Measurements from ENCODE around the gene CYS1.
"Not testable (repeated sequence)": the region's sequence is repeated elsewhere in the genome, so short reads cannot be mapped to it uniquely, and the experiment has no call there.

Gene CYS1

DNA sequence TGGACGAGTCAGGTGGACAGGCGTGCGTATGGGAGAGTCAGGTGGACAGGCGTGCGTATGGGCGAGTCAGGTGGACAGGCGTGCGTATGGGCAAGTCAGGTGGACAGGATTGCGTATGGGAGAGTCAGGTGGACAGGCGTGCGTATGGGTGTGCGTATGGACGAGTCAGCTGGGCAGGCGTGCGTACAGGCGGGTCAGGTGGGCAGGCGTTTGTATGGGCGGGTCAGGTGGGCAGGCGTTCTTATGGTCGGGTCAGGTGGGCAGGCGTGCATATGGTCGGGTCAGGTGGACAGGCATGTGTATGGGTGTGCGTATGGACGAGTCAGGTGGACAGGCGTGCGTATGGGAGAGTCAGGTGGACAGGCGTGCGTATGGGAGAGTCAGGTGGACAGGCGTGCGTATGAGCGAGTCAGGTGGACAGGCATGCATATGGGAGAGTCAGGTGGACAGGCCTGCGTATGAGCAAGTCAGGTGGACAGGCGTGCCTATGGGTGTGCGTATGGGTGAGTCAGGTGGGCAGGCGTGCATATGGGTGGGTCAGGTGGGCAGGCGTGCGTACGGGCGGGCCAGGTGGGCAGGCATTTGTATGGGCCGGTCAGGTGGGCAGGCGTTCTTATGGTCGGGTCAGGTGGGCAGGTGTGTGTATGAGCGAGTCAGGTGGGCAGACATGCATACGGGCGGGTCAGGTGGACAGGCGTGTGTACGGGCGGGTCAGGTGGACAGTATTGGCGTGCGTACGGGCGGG lies 69.2 kb downstream of the CYS1 start:
- DNase-seq (ENCODE audit: low spot score); H3K4me3 ChIP-seq: not testable (repeated sequence)
- peak overlapping the region in 1 of 2 donors; percentile 82 for H3K27ac ChIP-seq

DNA sequence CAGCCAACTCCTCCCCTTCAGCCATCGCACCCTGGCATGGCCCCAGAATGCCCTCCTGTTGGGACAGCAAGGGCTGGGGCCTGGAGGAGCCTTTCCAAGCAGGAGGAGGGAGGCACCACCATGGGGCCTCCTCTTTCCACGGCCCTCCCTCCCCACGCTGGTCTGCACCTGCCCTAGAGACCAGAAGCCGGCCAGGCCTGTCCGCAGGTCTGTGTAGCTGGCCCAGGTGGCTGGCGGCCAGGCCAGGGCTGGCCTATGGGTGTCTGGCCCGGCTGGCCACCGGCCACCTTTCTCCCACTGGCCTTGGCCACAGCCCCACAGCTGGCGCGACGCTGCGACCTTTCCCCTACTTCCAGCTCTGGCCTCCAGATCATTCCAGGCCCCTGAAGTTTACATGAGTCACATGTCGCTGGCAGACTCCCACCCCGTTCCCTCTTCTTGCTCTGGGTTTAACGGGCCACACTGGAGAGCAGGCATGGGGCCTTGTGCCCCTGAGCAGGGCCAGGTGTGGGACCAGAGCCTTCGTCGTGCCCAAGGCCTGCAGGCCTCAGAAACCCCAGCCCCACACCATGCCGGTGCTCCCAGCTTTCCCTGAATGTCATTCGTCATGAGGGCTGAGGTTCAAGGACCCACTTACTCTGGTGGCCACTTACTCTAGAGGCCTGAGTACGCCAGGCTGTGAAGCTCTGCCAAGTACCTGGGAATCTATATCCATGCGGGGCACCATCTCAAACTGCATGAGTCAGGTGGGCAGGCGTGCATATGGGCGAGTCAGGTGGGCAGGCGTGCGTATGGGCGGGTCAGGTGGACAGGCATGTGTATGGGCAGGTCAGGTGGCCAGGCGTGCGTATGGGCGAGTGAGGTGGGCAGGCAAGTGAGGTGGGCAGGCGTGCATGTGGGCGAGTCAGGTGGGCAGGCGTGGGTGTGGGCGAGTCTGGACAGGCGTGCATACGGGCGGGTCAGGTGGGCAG lies 70.1 kb downstream of the CYS1 start:
- H3K4me3 ChIP-seq = peak overlapping the region; percentile 39
- peak; percentile 92 for DNase-seq (ENCODE audit: low spot score)
- TF ChIP-seq, protein P1, sequence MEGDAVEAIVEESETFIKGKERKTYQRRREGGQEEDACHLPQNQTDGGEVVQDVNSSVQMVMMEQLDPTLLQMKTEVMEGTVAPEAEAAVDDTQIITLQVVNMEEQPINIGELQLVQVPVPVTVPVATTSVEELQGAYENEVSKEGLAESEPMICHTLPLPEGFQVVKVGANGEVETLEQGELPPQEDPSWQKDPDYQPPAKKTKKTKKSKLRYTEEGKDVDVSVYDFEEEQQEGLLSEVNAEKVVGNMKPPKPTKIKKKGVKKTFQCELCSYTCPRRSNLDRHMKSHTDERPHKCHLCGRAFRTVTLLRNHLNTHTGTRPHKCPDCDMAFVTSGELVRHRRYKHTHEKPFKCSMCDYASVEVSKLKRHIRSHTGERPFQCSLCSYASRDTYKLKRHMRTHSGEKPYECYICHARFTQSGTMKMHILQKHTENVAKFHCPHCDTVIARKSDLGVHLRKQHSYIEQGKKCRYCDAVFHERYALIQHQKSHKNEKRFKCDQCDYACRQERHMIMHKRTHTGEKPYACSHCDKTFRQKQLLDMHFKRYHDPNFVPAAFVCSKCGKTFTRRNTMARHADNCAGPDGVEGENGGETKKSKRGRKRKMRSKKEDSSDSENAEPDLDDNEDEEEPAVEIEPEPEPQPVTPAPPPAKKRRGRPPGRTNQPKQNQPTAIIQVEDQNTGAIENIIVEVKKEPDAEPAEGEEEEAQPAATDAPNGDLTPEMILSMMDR (IDR thresholded peaks at IDR 0.05) = no peak
- H3K27ac ChIP-seq = peak overlapping the region; percentile 11 to 82

DNA sequence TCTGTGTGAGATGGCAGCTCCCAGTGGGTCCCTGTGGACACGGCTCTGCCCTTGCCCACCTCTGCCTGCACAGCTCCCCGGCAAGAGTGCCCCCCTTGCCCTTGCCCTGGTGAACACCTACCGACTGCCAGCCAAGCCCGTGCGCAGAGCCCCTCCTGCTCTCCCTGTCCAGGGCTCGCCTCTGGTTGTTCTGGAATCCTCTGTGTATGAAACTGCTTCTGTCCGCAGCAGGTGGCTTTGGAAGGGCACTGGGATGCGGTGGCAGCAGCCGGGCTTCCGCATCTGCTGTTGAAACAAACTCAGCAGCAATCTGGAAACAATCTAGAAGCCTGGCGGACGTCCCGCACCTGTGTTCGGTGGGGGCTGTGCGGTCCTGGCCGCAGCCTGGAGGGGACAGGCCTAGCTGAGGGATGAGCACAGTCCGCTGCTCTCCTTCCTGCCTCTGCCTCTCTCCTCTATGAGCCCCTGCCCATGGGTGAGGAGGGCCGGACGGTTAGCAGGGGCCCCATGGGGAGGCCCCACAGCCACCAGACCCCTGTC lies 70.9 kb downstream of the CYS1 start:
- TF ChIP-seq, protein P1 (IDR thresholded peaks at IDR 0.05) = no peak
- DNase-seq (ENCODE audit: low spot score) = no peak
- H3K27ac ChIP-seq = peak overlapping the region; percentile 11 to 82
- H3K4me3 ChIP-seq = peak overlapping the region; percentile 39

DNA sequence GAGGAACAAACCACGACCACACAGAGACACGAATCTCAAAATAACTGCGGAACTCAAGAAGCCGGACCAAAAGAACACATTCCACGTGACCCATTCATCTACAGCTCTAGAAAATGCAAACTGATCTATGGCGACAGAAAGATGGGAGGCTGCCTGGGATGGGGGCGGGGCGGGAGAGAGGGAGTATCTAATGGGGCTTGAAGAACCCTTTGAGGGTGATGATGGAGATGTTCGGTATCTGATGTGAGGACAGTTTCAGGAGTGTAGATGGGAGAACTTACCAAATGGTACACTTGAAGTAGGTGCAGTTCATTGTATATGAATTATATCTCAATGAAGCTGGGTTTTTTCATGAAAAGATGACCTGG lies 71.4 kb downstream of the CYS1 start:
- peak overlapping the region in 1 of 2 donors; percentile 82 for H3K27ac ChIP-seq
- DNase-seq (ENCODE audit: low spot score) = no peak
- TF ChIP-seq, protein P1 (IDR thresholded peaks at IDR 0.05) = no peak
- H3K4me3 ChIP-seq = no peak overlapping the region

DNA sequence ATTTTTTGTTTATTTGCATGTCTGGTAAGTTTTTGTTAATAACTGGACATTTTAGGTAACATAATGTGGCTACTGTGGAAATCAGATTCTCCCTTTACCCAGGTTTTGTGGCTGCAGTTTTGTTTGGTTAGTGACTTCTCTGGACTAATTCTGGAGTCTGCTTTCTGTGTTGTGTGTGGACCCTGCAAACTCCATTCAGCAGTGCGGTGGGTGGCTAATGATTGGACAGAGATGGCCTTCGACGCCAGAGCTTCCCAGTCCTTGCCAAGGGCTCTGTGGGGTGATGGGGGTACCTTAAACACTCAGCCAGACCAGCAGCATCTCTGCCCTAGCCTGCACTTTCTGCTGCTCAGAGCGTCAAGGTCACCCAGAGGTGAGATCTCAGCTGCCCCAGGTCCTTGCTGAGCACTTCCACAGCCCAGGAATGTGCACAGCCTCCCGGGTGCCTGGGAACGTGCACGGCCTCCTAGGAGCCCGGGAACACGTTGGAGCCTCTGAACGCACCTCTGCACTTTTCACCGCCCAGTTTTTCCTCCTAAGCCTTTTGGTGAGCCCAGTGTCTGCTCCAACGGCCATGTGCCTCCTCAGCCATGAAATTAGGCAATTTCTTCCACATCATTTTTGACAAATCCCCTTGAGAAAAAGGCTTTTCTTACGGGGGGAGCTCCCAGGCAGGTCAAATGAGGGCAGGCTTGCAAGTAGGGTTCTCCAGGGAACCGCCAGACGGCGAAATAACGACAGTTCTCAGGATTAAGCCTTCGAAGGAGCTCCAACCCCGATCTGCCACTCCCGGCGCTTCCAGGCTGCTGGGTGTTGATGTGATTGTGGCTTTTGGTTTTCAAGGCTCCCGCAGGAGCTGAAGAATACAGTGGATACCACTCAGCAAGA lies 72.0 kb downstream of the CYS1 start:
- H3K27ac ChIP-seq = peak overlapping the region in 1 of 2 donors; percentile 82
- H3K4me3 ChIP-seq = no peak overlapping the region
- no peak for DNase-seq (ENCODE audit: low spot score)
- TF ChIP-seq, protein P1 (IDR thresholded peaks at IDR 0.05) = no peak

DNA sequence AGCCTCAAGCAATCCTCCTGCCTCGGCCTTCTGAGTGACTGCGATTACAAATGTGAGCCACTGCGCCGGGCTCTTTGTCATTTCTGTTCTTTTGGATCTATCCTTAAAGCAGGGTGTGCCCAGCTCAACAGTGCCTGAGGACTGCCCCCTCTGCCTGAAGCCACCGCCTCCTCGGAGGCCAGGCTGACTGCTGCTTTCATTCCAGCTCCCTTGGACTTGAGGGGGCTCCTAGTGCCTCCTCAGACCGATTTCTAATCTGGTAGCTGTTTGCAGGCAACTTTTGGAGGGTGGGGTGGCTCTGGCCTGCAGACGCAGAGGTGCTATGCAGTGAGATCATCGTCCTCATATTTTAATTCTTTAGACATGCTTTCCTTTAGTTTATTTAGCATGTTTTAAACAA lies 72.8 kb downstream of the CYS1 start:
- TF ChIP-seq, protein P1 (IDR thresholded peaks at IDR 0.05) = no peak
- no peak for DNase-seq (ENCODE audit: low spot score)
- Histone ChIP-seq H3K4me3 (no peak overlapping the region), H3K27ac (peak overlapping the region; percentile 43 to 81)
